HG03469 (cell line): ENCODE measurements around the gene FNBP1.
"Not testable (repeated sequence)": the region's sequence is repeated elsewhere in the genome, so short reads cannot be mapped to it uniquely, and the experiment has no call there.

Source experiments
- ATAC-seq: cut with Tn5 transposase; IDR thresholded peaks from one replicate; pipeline ENCODE4 v1.9.1; 2021; ENCODE audit warnings: mild to moderate bottlenecking, moderate library complexity, moderate number of reproducible peaks; ENCODE audit not compliant: unreplicated experiment

FNBP1 gene

GRCh38 chr9:129996161-129996830 lies 46.7 kb downstream of the FNBP1 start:
- ATAC-seq, result no peak

- ATAC-seq, result no peak
These were observed 47.4 kb downstream of the FNBP1 start for GRCh38 chr9:129995409-129996160.

GRCh38 chr9:129994882-129995281 lies 48.1 kb downstream of the FNBP1 start:
- no peak for ATAC-seq

- ATAC-seq, result not testable (repeated sequence)
These were observed 51.9 kb downstream of the FNBP1 start for GRCh38 chr9:129991139-129991538.

DNA sequence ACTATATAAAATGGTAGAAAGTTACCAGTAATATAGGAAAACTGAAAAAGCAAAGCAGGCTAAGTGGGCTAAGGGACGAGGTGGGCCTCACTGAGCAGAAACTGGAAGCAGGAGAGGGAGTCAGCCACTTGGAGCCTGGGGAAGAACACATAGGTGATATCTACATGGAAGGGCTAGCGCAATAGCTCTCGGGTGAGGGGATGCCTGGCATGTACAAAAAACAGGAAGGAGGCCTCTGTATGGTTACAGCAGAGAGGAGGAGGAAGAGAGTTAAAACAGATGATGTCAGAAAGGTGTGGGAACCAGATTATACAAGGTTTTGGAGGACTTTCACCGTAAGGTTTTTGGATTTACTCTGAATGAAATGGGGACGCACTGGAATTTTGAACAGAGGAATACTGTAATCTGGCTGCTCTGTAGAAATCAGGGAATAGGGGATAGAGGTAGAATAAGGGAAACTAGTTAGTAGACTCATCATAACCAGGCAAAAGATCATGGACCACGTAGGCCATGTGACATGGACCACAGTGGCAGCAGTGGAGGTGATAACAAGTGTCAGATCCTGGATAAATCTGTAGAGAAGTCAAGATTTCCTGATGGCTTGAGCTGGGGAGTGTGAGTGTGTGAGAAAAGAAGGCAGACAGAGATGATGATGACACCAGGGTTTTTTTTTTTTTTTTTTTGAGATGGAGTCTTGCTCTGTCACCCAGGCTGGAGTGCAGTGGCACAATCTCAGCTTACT lies 52.5 kb downstream of the FNBP1 start:
- no peak for ATAC-seq

GRCh38 chr9:129989740-129990139 lies 53.2 kb downstream of the FNBP1 start:
- no peak for ATAC-seq

- no peak for ATAC-seq
These were observed 53.7 kb downstream of the FNBP1 start for GRCh38 chr9:129989362-129989708.

DNA sequence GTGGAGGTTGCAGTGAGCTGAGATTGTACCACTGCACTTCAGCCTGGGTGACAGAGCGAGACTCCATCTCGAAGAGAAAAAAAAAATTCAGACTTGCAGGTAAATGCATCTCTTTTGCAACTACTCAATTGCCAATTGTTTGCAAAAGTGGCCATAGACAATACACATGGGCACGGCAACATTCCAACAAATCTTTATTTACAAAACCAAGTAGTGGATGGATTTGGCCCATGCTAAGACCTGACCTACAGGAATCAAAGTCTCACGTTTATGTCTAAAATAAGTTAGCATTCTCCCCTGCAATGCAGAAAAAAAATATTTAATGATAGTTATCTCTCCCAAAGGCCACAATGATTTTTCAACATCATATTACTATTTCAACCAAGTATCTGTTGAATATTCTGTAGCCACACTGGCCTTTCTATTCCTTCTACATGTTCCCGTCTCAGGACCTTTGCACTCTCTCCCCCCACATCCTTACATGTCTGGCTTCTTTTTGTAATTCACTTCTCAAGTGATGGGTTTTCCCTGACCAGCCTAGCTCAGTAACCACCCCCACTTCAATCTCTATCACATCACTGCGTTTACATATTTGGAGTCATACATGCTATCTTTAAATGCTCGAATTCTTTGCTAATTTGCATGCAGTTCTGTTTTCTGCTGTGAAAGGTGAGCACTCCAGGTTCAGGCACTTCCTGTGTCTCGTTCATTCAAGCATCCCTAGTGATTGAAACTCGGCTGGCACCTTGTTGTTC lies 54.2 kb downstream of the FNBP1 start:
- ATAC-seq, result peak; percentile 44

DNA sequence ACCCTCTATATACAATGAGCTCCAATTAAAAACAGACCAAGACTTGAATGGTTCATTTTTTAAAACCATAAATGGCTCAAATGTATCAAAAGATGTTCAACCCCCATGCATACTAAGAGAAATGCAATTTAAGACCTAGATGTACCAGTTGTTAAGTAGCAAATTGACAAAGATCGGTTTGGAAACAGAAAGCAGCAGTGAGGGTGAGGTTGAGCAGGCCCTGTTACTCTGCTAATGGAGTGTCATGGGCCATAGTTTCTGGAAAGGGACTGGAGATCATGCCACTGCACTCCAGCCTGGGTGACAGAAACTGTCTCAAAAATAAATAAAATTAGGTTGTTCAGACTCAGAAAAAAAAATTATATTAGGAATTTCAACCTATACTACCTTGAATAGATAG lies 55.0 kb downstream of the FNBP1 start:
- no peak for ATAC-seq

DNA sequence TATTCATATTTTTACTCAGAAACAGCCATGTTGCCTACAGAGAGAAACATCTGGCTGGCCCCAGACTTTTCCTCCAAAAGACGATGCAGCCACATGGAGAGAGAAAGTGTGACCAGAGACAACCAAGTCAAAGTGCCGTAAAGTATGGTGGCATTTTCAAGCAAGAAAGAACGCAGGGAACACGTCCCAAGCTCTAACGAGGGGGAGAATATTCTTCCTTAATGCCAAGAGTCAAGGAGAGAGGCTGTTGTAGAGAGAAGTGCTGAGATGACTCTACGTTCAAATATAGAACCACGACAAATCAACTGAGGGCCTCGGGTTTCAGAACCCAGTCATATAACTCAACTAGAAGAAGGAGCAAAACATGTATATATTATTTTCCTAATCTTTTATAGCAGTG lies 55.9 kb downstream of the FNBP1 start:
- ATAC-seq, result no peak

GRCh38 chr9:129984589-129984988 lies 58.4 kb downstream of the FNBP1 start:
- ATAC-seq, result not testable (repeated sequence)

DNA sequence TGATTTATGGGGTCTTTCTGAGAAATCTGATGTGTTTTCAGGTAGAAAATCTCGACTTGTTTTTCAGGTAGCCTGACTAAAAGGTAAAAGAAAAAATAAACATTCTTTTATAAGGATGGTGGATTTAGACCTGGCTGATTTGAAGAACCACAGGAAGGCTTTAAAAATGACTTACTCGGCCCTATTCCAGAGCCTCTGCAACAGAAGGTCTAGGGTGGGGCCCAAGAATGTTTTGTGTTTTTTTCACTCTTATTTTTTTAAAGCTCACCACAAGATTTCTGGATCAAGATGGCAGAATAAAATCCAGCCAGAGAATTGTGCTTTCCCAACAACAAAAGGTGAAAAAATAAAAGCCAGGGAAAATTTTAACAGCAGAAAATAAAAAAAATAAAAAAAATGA lies 59.1 kb downstream of the FNBP1 start:
- no peak for ATAC-seq

- ATAC-seq, result no peak
These were observed 61.6 kb downstream of the FNBP1 start for GRCh38 chr9:129981180-129981907.

- ATAC-seq, result not testable (repeated sequence)
These were observed 62.8 kb downstream of the FNBP1 start for GRCh38 chr9:129980224-129980623.

GRCh38 chr9:129979071-129979745 lies 63.8 kb downstream of the FNBP1 start:
- no peak for ATAC-seq

- no peak for ATAC-seq
These were observed 70.2 kb downstream of the FNBP1 start for GRCh38 chr9:129972816-129973215.

DNA sequence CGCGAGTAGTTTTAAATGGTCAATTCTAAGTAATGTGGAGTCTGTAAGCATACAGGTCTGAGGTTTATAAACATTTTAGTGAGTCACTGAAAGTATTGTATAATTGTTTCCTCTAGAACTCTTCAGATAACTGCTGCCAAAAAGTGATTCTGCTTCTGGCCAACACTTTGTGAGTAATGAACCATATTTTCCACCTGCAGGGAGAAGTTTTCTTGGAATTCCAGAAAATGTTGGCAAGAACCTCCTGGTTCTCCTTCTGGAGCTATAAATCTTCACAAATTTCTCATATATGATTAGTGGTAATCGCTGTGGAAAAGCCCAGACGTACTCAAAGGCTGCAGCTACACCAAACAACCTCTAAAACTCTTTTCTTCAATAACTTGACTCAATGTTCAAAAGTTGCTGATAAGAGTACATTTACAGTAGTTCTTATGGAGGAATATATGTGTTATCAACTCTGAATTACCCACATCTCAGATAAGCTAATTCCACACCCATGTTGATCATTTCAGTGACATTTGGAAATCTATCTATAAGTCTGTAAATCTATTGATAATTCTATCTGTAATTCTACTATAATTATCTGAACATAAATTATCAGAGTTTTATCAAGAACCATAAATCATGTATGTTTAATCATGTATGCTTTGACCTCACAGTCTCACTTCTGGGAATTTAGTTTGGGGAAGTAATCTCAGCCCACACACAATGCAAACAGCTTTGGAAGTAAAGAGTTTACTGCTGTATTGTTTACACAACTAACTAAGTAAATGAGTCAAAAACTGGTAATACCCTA lies 74.1 kb downstream of the FNBP1 start:
- ATAC-seq, result no peak

DNA sequence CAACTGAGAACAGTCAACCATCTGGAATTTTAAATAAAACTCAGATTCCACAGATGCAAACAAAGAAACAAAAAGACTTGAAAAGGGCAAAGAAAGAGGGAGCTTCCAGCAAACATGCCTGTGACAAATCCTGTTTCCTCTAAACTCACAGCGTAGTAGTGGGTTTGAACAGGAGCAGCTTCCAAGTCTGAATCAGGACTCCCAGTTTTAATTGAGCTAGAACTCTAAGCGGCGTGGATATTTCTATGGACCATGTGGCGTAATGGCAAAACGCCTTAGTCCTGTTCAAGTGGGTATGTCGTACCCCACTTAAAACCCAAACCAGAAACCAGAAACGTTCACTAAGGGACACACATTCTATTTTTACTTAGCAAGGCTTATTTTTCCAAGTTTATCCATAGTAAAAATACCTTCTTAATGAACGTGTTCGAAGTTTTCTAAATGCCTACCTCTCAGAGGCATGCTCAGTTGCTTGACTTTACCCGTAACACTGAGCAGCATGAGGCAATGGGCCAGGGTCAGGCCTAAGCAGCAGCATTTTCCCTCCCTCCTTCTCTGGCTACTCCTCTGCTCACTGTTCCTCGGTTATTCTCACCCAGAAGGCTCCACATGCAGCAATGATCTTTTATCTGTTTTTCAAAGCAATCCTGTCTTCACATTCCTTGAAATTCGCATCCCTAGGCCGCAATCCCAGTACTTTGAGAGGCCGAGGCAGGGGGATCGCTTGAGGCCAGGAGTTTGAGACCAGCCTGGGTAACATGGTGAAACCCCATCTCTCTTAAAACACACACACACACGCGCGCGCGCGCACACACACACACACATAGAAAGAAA lies 77.9 kb downstream of the FNBP1 start:
- ATAC-seq, result no peak
